Thymus (tissue), 11 donors: ENCODE data around the gene DNMT3A. TPM values are rescaled to one million over a fixed set of nuclear protein-coding genes. Genes with fewer than 3 reads are reported as not detected.
A peak's percentile ranks its signal among the peaks of the same experiment; 100 is the strongest.

Experiments used
- DNase-seq, 9 donors: peaks; one replicate each; pipeline ENCODE4 v3.0.0-alpha.2; 2013; ENCODE audit warnings: low spot score in 9 of 9, low read depth in 6 of 9, missing footprints in 1 of 9
- H3K27ac ChIP-seq, 2 donors: one replicate each; pipeline ENCODE4 v1.5.1; 2013; ENCODE audit warnings: control low read depth in 1 of 2, low read depth in 1 of 2, low read length in 1 of 2, mild to moderate bottlenecking in 1 of 2, moderate library complexity in 1 of 2
- H3K27me3 ChIP-seq, 2 donors: one replicate each; pipeline ENCODE4 v1.5.1; 2013; ENCODE audit warnings: low read length in 1 of 2; ENCODE audit not compliant: control insufficient read depth in 2 of 2, insufficient read depth in 1 of 2
- H3K36me3 ChIP-seq, 2 donors: one replicate each; pipeline ENCODE4 v1.5.1; 2013; ENCODE audit warnings: low read length in 1 of 2, mild to moderate bottlenecking in 1 of 2, moderate library complexity in 1 of 2; ENCODE audit not compliant: control insufficient read depth in 2 of 2, insufficient read depth in 2 of 2
- H3K4me1 ChIP-seq, 2 donors: one replicate each; pipeline ENCODE4 v1.5.1; 2013; ENCODE audit warnings: low read length in 2 of 2; ENCODE audit not compliant: control insufficient read depth in 2 of 2, insufficient read depth in 2 of 2
- H3K4me3 ChIP-seq, 2 donors: one replicate each; pipeline ENCODE4 v1.5.1; 2013; ENCODE audit warnings: low read length in 2 of 2, control low read depth in 1 of 2, mild to moderate bottlenecking in 1 of 2
- H3K9me3 ChIP-seq, 2 donors: one replicate each; pipeline ENCODE4 v1.5.1; 2013; ENCODE audit warnings: low read length in 1 of 2, mild to moderate bottlenecking in 1 of 2; ENCODE audit not compliant: control insufficient read depth in 2 of 2, insufficient read depth in 1 of 2
- WGBS: extraction: QIAGEN DNeasy Blood & Tissue Kit; methylation state at CpG from one replicate; pipeline ENCODE4 v1.1.7; 2013; 5-methylcytosine and 5-hydroxymethylcytosine counted together
- polyA plus RNA-seq: library from polyadenylated mRNA; stranded (reverse); fragments of 200-250 nt; gene quantifications from one replicate; pipeline ENCODE4 v1.2.3, GENCODE V29; 2013
- total RNA-seq: library from RNA; stranded (reverse); fragments of 120-200 nt; gene quantifications from one replicate; pipeline ENCODE4 v1.2.4, GENCODE V29; 2013
- donor health status: healthy.

Gene DNMT3A
- total and polyA plus RNA-seq, 2 donors = 22.7 to 27.5 TPM

DNA sequence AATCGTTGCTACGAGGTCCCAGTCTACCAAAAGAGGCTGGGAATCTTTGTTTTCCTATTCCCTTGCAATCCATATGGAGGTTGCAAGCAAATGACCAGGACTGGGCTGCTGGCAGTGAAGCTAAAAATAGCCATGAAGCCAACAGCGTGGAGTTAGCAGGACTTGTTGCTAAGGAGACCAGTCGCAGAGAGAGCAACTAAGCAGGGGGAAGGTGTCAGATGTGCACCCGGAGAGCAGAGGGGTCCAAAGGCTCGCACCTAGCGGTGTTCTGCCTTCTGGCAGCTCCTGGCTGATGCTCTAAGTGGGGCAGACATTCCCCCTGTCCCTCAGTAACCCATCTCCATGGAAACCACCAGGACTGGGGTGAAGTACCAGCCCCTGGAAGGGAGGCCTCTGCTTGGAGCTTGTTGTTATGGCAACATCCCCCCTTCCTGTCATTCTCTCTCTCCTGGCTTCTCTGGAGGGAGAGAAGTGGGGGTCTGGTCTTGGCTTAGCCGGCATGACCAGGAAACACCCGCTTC lies 84.6 kb downstream of the DNMT3A start:
- H3K27ac ChIP-seq = peak overlapping the region in 1 of 2 donors; percentile 12
- H3K36me3 ChIP-seq = peaks cover 20 to 43% of the 10 kb centered on the region in 2 donors
- no peak overlapping the region for H3K4me3 ChIP-seq
- no peaks in the 10 kb centered on the region for H3K27me3 ChIP-seq
- DNase-seq = no peak
- H3K9me3 ChIP-seq = no peaks in the 10 kb centered on the region
- WGBS = 84% methylated on average over 9 of the region's 9 CpGs
- H3K4me1 ChIP-seq = peaks cover 0 to 16% of the 10 kb centered on the region in 2 donors

DNA sequence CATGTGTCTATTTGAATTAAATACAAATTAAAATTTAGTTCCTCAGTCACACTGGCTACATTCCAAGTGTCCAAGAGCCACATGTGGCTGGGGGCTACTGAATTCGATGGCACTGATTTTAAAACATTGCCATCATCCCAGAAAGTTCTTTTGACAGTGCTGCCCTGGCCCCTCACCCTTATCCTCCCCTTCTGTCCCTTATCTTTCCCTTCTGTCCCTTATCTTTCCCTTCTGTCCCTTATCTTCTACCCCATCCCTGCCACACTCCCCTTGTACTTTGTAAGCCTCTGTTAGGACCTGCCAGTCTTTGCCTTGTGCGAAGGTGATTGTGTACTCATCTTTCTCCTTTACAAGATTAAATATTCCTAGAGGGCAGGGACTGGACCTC lies 85.2 kb downstream of the DNMT3A start:
- H3K36me3 ChIP-seq = peaks cover 20 to 43% of the 10 kb centered on the region in 2 donors
- 97% methylated on average over 2 of the region's 2 CpGs for WGBS

DNA sequence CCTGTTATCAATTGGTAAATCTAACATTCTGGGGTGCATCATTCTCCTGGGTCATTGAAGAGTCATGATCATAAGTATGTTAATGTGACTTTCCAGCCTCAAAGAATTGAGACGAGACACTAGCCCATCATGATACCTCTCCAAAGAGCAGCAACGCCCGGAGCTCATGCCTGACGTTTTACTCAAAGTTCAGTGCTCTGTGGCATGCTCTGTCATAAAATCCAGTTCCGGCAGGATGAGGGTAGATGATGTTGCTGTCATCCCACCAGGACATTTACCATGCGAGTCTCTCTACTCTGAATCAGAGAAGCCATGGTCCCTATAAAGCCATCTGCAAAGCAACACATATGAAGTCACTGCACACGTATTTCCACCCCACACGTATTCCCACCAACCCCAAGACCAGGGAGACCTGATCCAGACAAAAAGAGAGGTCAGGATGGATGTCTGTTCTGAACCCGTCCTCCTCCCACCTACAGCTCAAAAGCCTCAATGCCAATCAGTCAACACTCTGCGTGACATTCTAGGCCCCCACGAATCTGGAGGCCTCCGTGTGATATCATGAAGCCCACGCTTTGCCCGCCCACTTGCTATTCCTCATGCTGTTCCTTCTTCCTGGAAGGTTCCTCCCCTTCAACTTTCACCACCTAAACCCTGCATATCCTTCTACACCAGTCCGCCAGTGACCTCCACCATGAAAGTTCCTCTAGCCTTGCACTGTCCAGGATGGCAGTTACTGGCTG lies 85.8 kb downstream of the DNMT3A start:
- Histone ChIP-seq H3K27ac (no peak overlapping the region), H3K36me3 (peaks cover 20 to 43% of the 10 kb centered on the region in 2 donors), H3K4me3 (no peak overlapping the region), H3K27me3 (no peaks in the 10 kb centered on the region), H3K4me1 (peaks cover 0 to 22% of the 10 kb centered on the region in 2 donors), H3K9me3 (no peaks in the 10 kb centered on the region)
- WGBS = 98% methylated on average over 15 of the region's 15 CpGs
- DNase-seq = no peak

More for the DNA sequence above, 85.2 kb downstream of the DNMT3A start:
- H3K27ac ChIP-seq = no peak overlapping the region
- DNase-seq = no peak
- peaks cover 0 to 18% of the 10 kb centered on the region in 2 donors for H3K4me1 ChIP-seq
- H3K9me3 ChIP-seq = no peaks in the 10 kb centered on the region
- H3K4me3 ChIP-seq = no peak overlapping the region
- no peaks in the 10 kb centered on the region for H3K27me3 ChIP-seq

DNA sequence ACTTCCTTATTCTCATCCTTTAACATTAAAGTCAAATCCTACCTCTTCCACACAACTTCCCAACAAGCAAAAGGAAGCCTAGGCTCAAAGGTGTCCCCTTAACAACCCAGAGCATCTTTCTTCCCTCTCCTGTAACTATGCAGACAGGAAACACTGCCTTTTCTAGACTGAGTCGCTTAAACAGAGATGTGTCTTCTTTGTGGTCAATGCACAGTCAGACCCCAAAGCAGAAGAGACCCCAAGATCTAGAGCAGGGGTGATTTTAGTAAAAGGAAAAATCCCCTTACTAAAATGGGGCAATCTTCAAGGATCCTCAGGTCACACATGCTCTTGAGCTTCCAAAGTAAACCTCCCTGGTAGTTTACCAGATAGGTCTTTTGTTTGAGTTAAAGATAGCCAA lies 86.8 kb downstream of the DNMT3A start:
- peaks cover 0 to 4% of the 10 kb centered on the region in 2 donors for H3K9me3 ChIP-seq
- peaks cover 0 to 31% of the 10 kb centered on the region in 2 donors for H3K4me1 ChIP-seq
- WGBS = 80% methylated on average over 1 of the region's 1 CpG
- no peaks in the 10 kb centered on the region for H3K27me3 ChIP-seq
- no peak overlapping the region for H3K4me3 ChIP-seq
- peaks cover 16 to 35% of the 10 kb centered on the region in 2 donors for H3K36me3 ChIP-seq
- H3K27ac ChIP-seq = no peak overlapping the region
- no peak for DNase-seq

DNA sequence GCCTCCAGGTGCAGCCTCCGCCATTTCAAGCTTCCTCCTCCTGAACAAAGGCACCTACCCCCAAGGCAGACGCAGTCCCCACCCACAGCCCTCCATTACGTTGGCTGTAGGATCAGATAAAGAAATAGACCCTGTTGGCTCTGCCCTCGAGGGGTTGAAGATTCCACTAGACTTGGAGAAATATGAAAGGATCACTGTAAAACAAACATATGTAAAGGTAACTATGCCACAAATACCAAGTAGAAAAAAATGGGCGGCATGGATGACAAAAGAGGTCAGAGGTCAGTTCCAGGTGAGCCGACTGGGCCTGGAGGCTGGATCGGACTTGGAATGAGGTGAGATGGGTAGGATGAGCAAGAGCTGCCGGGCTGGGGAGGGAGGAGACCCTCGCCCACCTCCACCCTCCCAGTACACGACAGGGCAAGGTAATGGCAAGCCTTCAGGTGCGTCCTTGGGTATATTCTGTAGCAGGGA lies 88.5 kb downstream of the DNMT3A start:
- peaks cover 0 to 36% of the 10 kb centered on the region in 2 donors for H3K4me1 ChIP-seq
- no peaks in the 10 kb centered on the region for H3K27me3 ChIP-seq
- peaks cover 0 to 4% of the 10 kb centered on the region in 2 donors for H3K9me3 ChIP-seq
- peaks cover 11 to 35% of the 10 kb centered on the region in 2 donors for H3K36me3 ChIP-seq
- H3K4me3 ChIP-seq = peak overlapping the region in 1 of 2 donors; percentile 66
- peak overlapping the region in 1 of 2 donors; percentile 85 for H3K27ac ChIP-seq
- peak in 2 of 9 donors; percentile 40 to 41 for DNase-seq
- 82% methylated on average over 11 of the region's 11 CpGs for WGBS

DNA sequence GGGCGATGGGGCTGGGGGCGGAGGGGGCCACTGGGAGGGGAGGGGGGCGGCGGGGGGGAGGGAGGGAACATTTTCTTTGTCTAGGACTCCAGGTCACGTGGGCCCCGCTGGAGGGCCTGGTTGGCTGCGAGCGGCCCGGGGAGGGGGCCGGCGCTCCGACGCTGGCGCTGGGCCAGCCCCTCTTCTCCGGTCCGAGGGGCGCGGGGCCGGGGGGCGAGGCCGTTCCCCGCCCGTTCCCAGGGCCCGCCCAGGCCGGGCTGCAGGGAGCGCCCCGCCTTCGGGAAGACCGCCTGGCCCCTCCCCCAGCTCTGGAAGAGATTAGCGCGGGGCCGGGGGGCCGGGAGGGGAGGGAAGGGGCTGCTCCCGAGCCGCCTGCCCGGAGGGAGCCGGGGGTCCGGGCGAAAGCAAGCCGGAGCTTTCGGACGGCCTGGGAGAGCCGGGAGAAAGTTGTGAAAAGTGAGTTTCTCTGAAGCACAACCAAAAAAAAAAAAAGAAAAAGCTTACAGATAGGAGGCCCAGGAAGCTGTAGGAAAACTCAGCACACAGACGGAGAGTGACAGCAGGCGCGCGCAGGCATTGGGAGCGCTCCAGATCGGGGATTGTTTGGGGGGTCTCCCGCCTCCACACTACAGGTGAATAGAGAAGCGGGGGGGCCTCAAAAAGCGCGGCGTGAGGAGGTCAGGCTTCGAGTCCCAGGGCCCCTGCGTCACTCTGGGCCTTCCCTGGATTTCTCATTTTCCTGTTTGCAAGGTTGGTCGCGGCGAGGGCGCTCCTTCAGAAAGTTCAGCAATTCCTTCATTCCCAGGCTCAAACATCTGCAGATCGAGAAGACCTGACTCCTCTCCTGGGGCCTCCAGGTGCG lies 89.2 kb downstream of the DNMT3A start:
- peak in 7 of 9 donors; percentile 44 to 89 (median 74) for DNase-seq
- peaks cover 13 to 42% of the 10 kb centered on the region in 2 donors for H3K36me3 ChIP-seq
- H3K27me3 ChIP-seq = no peaks in the 10 kb centered on the region
- peaks cover 0 to 4% of the 10 kb centered on the region in 2 donors for H3K9me3 ChIP-seq
- peak overlapping the region; percentile 91 to 93 for H3K27ac ChIP-seq
- H3K4me3 ChIP-seq = peak overlapping the region; percentile 62 to 91
- 26% methylated on average over 60 of the region's 62 CpGs for WGBS
- peaks cover 0 to 36% of the 10 kb centered on the region in 2 donors for H3K4me1 ChIP-seq

DNA sequence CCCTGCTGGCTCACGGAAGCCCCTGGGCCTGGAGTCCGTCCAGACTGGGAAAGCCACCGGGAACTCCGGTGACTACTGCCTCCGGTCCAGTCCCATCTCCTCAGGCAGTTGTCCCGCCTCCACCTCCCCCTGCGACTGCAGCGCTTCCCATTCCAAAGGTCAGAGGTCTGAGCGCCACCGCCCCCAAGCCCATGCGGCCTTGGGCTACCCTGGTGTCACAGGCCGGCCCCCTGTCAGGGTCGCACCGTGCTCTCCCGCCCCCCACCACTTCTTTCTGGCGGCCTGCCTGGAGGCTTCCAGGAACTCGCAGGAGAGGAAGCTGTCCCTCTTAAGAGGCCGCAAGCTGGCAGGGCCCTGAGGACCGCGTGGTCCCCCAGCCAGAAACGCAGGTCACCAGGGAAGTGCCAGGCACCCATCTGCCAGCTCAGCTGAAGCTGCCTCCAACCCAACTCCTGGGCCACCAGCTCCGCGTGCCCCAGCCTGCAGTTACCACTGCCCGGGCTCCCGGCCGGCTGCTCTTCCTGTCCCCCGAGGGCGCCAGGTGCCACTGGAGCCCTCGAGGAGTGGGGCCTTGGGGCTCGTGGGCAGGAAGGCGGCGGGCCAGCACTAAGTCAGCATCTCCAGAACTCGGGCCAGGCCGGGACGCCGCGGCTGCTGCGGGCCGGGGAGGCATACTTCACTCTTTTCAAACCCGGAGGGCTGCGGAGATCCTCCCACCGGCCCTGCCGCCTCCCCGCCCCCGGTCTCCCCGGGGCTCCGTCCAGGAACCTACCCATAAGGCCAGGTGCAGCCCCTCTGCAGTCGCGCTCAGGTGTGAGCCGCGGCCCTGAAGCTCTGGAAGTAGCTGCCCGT lies 90.1 kb downstream of the DNMT3A start:
- Histone ChIP-seq H3K4me1 (peaks cover 0 to 36% of the 10 kb centered on the region in 2 donors), H3K27ac (peak overlapping the region; percentile 91 to 93), H3K9me3 (peaks cover 0 to 4% of the 10 kb centered on the region in 2 donors), H3K4me3 (peak overlapping the region; percentile 62 to 91), H3K36me3 (peaks cover 22 to 47% of the 10 kb centered on the region in 2 donors), H3K27me3 (no peaks in the 10 kb centered on the region)
- WGBS = 1% methylated on average over 52 of the region's 52 CpGs
- peak in 4 of 9 donors; percentile 13 to 77 (median 44) for DNase-seq

DNA sequence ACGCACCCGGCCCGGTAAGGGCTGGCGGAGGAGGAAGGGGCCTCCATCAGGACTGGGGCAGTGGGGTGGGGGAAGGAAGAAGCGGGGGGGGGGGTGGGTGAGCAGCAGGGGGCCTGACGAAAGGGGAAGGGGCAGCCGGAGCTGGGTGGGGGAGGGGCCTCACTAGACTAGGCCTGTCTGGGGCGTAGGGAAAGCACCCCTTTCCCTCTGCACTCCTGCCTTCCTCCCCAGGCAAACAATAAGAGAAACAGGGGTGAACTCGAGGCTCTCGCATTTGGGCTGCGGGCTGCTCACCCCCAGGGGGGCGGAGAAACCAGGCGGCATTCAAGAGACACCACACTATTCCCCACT lies 90.7 kb downstream of the DNMT3A start:
- Histone ChIP-seq H3K4me1 (peaks cover 0 to 36% of the 10 kb centered on the region in 2 donors), H3K27me3 (no peaks in the 10 kb centered on the region), H3K36me3 (peaks cover 28 to 48% of the 10 kb centered on the region in 2 donors), H3K4me3 (peak overlapping the region; percentile 62 to 91), H3K9me3 (peaks cover 0 to 4% of the 10 kb centered on the region in 2 donors), H3K27ac (peak overlapping the region; percentile 67 to 91)
- peak in 3 of 9 donors; percentile 22 to 49 (median 36) for DNase-seq
- WGBS = 3% methylated on average over 13 of the region's 13 CpGs
